SK-N-SH (cell line): Measurements from ENCODE around the gene LOC101059915.

Experiments used
- CTCF ChIA-PET: fragments of 300-600, 350-600 bp; formaldehyde crosslinking; extraction: SDS; loops from one replicate; lab custom pipeline; 2021; lab: Yijun Ruan, JAX
- POLR2A ChIA-PET: fragments of 350-600 bp; sonication (Branson Sonifier 250); formaldehyde crosslinking; extraction: SDS; loops from one replicate; lab custom pipeline; 2020; ENCODE audit warnings: antibody characterized with exemption, inconsistent platforms; lab: Yijun Ruan, JAX
- DNase-seq: peaks from one replicate; pipeline ENCODE4 v3.0.0; 2012
- H2AFZ ChIP-seq: fragments of 200-600 bp; sonication (generic); 2 replicates; pipeline ENCODE4 v1.8.1; 2016; ENCODE audit warnings: antibody characterized with exemption, mild to moderate bottlenecking, low read depth
- H3F3A ChIP-seq: fragments of 200-600 bp; sonication (generic); replicated peaks from 2 replicates; pipeline ENCODE3; 2016; ENCODE audit warnings: antibody characterized with exemption, mild to moderate bottlenecking; ENCODE audit not compliant: insufficient read depth
- H3K27ac ChIP-seq, 2 experiments: fragments of 200-500 bp in 1 of 2; fragments of 200-600 bp in 1 of 2; sonication (Bioruptor generic) in 1 of 2; sonication (generic), shearing (Covaris generic) in 1 of 2; 2 replicates each; pipeline versions ENCODE4 v1.5.1 to v1.6.1; 2014 to 2016; ENCODE audit warnings: low read depth in 2 of 2, inconsistent platforms in 1 of 2, low read length in 1 of 2, mild to moderate bottlenecking in 1 of 2, mixed read lengths in 1 of 2
- H3K27me3 ChIP-seq: fragments of 200-600 bp; sonication (generic), shearing (Covaris generic); 2 replicates; pipeline ENCODE4 v1.6.1; 2016; ENCODE audit warnings: mixed run types; ENCODE audit not compliant: insufficient read depth
- H3K36me3 ChIP-seq, 2 experiments: fragments of 200-500 bp in 1 of 2; fragments of 200-600 bp in 1 of 2; sonication (Bioruptor generic) in 1 of 2; sonication (generic) in 1 of 2; replicated peaks in 1 of 2; 2 replicates each; pipeline versions ENCODE3 to v1.5.1; 2014 to 2016; ENCODE audit warnings: low read length in 1 of 2, mild to moderate bottlenecking in 1 of 2; ENCODE audit not compliant: insufficient read depth in 2 of 2, control insufficient read depth in 1 of 2
- H3K4me1 ChIP-seq, 2 experiments: fragments of 200-500 bp in 1 of 2; fragments of 200-600 bp in 1 of 2; sonication (Bioruptor generic) in 1 of 2; sonication (generic), shearing (Covaris generic) in 1 of 2; 2 replicates each; pipeline versions ENCODE4 v1.5.1 to v1.6.1; 2014 to 2016; ENCODE audit warnings: low read depth in 1 of 2, low read length in 1 of 2, mixed run types in 1 of 2; ENCODE audit not compliant: insufficient read depth in 2 of 2, control insufficient read depth in 1 of 2
- H3K4me2 ChIP-seq: fragments of 200-600 bp; sonication (generic), shearing (Covaris generic); 2 replicates; pipeline ENCODE4 v1.6.1; 2017; ENCODE audit warnings: mixed run types
- H3K4me3 ChIP-seq, 2 experiments: fragments of 200-500 bp in 1 of 2; fragments of 200-600 bp in 1 of 2; sonication (Bioruptor generic) in 1 of 2; sonication (generic), shearing (Covaris generic) in 1 of 2; 2 replicates each; pipeline versions ENCODE4 v1.5.1 to v1.8.1; 2014 to 2016; ENCODE audit warnings: low read depth in 2 of 2, inconsistent platforms in 1 of 2, low read length in 1 of 2, mild to moderate bottlenecking in 1 of 2, mixed read lengths in 1 of 2, moderate library complexity in 1 of 2
- H3K79me2 ChIP-seq: fragments of 200-600 bp; sonication (generic); 2 replicates; pipeline ENCODE4 v1.8.1; 2017; ENCODE audit warnings: mild to moderate bottlenecking; ENCODE audit not compliant: insufficient read depth
- H3K9ac ChIP-seq: fragments of 200-600 bp; sonication (generic); 2 replicates; pipeline ENCODE4 v1.6.1; 2017; ENCODE audit warnings: mixed run types
- H3K9me2 ChIP-seq: fragments of 200-600 bp; sonication (generic); 2 replicates; pipeline ENCODE4 v1.6.1; 2017; ENCODE audit warnings: mixed run types
- H3K9me3 ChIP-seq: fragments of 200-600 bp; sonication (generic); 2 replicates; pipeline ENCODE4 v1.6.1; 2017; ENCODE audit warnings: mixed run types, mild to moderate bottlenecking, moderate library complexity
- H4K20me1 ChIP-seq: fragments of 200-600 bp; sonication (generic); 2 replicates; pipeline ENCODE4 v1.6.1; 2017; ENCODE audit warnings: mild to moderate bottlenecking, mixed run types; ENCODE audit not compliant: insufficient read depth
- CHD2 ChIP-seq: fragments of 150-350 bp; IDR thresholded peaks from 2 replicates; pipeline ENCODE4 v1.6.1; 2018; ENCODE audit warnings: low read length; ENCODE audit not compliant: partially characterized antibody
- EZH2phosphoT487 ChIP-seq: fragments of 200-600 bp; sonication (generic); IDR thresholded peaks from 2 replicates; pipeline ENCODE4 v1.6.1; 2017; ENCODE audit warnings: low read depth, mixed run types, mild to moderate bottlenecking, antibody characterized with exemption, moderate library complexity, borderline replicate concordance
- FOXJ3 ChIP-seq: sonication (generic); formaldehyde crosslinking; IDR thresholded peaks from 2 replicates; pipeline ENCODE4 v1.5.1; 2020; ENCODE audit warnings: mild to moderate bottlenecking, missing genetic modification reagents
- JUND ChIP-seq: IDR thresholded peaks from 2 replicates; pipeline ENCODE4 v1.4.0; 2012
- MEF2A ChIP-seq: IDR thresholded peaks from 2 replicates; pipeline ENCODE4 v1.4.0; 2012; ENCODE audit warnings: low read depth, borderline replicate concordance
- TAF1 ChIP-seq: IDR thresholded peaks from 2 replicates; pipeline ENCODE4 v1.6.1; 2012; ENCODE audit warnings: low read depth, mild to moderate bottlenecking, low read length, moderate library complexity, borderline replicate concordance
- TEAD4 ChIP-seq: IDR thresholded peaks from 2 replicates; pipeline ENCODE4 v1.4.0; 2012; ENCODE audit warnings: mild to moderate bottlenecking, borderline replicate concordance; ENCODE audit not compliant: insufficient read depth
- YY1 ChIP-seq: IDR thresholded peaks from 2 replicates; pipeline ENCODE4 v1.4.0; 2012; ENCODE audit warnings: low read depth, mild to moderate bottlenecking
- WGBS: methylation state at CpG from one replicate; pipeline ENCODE4 v1.1.6; 2017; ENCODE audit warnings: low lambda C conversion rate; 5-methylcytosine and 5-hydroxymethylcytosine counted together
- TF ChIP-seq, protein P1 (sequence below): fragments of 200-600 bp; sonication (generic); IDR thresholded peaks from 2 replicates; pipeline ENCODE4 v1.6.1; 2017; ENCODE audit warnings: antibody characterized with exemption, mild to moderate bottlenecking, moderate library complexity
- TF ChIP-seq, protein P2 (sequence below): IDR thresholded peaks from 2 replicates; pipeline ENCODE4; 2012
- TF ChIP-seq, protein P3 (sequence below): IDR thresholded peaks from 2 replicates; pipeline ENCODE4 v1.4.0; 2012; ENCODE audit warnings: low read depth, borderline replicate concordance

Gene LOC101059915

DNA sequence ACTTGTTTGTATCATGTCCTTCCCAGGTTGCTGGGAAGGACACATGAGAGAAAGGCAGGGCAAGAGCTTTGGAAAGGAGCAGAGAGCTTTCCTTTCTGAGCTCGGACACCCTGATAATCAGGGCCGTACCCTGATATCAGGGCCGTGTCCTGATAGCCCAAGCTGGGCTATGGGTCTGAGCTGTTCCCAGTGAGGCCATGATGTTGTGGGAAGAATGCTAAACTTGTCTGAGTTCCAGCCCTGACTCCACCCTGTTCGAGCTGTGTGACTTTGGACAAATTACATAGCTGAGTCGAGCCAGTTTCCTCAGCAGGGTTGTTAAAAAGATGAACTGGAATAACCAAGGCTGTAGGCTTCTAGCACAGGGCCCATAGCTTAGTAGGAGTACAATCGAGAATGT lies 45.7 kb upstream of the LOC101059915 start (continued):
- no peak for TF ChIP-seq CHD2

DNA sequence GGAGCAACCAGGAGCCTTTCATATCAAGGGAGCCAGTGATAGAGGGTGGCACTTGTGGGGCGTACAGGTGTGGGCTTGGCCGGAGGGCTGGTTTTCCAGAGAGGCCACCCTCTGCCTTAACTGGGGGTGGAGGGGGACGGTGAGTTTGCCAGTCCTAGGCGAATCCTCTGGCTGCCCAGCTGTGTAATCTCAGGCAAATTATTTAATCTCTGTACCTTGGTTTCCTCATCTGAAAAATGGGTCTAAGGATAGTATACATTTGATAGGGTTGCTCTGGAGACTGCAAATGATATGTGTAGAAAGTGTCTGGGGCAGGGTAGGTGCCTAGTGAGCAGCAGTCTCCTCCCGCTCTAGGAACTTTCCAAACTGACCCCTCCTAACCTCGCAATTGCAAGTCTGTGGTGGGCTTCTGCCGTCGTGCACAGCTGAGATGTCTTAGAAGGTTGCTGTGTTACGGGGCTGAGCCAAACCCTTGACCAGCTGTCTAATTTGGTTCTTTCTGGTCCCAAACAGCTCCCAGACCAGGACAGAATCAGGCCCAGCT lies 45.2 kb upstream of the LOC101059915 start:
- Histone ChIP-seq H2AFZ (no peak overlapping the region), H3K4me1 (no peaks in the 10 kb centered on the region), H3K9ac (no peak overlapping the region), H3K27ac (no peak overlapping the region), H3K27me3 (no peaks in the 10 kb centered on the region; the same call in 1 of the 2 replicates), H3K4me2 (no peak overlapping the region), H3K79me2 (no peaks in the 10 kb centered on the region), H3K36me3 (no peaks in the 10 kb centered on the region), H4K20me1 (no peaks in the 10 kb centered on the region), H3K4me3 (no peak overlapping the region), H3K9me3 (no peaks in the 10 kb centered on the region), H3K9me2 (no peaks in the 10 kb centered on the region), H3F3A (no peaks in the 10 kb centered on the region)
- TF ChIP-seq, protein P1, sequence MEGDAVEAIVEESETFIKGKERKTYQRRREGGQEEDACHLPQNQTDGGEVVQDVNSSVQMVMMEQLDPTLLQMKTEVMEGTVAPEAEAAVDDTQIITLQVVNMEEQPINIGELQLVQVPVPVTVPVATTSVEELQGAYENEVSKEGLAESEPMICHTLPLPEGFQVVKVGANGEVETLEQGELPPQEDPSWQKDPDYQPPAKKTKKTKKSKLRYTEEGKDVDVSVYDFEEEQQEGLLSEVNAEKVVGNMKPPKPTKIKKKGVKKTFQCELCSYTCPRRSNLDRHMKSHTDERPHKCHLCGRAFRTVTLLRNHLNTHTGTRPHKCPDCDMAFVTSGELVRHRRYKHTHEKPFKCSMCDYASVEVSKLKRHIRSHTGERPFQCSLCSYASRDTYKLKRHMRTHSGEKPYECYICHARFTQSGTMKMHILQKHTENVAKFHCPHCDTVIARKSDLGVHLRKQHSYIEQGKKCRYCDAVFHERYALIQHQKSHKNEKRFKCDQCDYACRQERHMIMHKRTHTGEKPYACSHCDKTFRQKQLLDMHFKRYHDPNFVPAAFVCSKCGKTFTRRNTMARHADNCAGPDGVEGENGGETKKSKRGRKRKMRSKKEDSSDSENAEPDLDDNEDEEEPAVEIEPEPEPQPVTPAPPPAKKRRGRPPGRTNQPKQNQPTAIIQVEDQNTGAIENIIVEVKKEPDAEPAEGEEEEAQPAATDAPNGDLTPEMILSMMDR: no peak
- TF ChIP-seq YY1 (no peak), MEF2A (no peak), TEAD4 (no peak), EZH2phosphoT487 (no peak), JUND (no peak), FOXJ3 (CRISPR knock-in tag) (no peak), TAF1 (no peak)
- TF ChIP-seq, protein P2, sequence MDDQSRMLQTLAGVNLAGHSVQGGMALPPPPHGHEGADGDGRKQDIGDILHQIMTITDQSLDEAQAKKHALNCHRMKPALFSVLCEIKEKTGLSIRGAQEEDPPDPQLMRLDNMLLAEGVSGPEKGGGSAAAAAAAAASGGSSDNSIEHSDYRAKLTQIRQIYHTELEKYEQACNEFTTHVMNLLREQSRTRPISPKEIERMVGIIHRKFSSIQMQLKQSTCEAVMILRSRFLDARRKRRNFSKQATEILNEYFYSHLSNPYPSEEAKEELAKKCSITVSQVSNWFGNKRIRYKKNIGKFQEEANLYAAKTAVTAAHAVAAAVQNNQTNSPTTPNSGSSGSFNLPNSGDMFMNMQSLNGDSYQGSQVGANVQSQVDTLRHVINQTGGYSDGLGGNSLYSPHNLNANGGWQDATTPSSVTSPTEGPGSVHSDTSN: no peak
- TF ChIP-seq, protein P3, sequence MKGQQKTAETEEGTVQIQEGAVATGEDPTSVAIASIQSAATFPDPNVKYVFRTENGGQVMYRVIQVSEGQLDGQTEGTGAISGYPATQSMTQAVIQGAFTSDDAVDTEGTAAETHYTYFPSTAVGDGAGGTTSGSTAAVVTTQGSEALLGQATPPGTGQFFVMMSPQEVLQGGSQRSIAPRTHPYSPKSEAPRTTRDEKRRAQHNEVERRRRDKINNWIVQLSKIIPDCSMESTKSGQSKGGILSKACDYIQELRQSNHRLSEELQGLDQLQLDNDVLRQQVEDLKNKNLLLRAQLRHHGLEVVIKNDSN: no peak
- no peak for DNase-seq
- ChIA-PET CTCF (no interaction called here), POLR2A (no interaction called here)
- WGBS: 50% methylated on average over 8 of the region's 9 CpGs
